Neuron (in vitro differentiated cells): ENCODE measurements around the gene TCIRG1.
"Not testable (repeated sequence)": the region's sequence is repeated elsewhere in the genome, so short reads cannot be mapped to it uniquely, and the experiment has no call there.

Experiments
- H2AFZ ChIP-seq: one replicate; pipeline ENCODE4 v1.6.1; 2013; ENCODE audit warnings: low read depth, mild to moderate bottlenecking, inconsistent platforms, low read length, moderate library complexity
- H3K27me3 ChIP-seq: one replicate; pipeline ENCODE4 v1.6.1; 2013; ENCODE audit warnings: low read length; ENCODE audit not compliant: insufficient read depth
- H3K36me3 ChIP-seq: one replicate; pipeline ENCODE4 v1.6.1; 2013; ENCODE audit warnings: low read length; ENCODE audit not compliant: insufficient read depth
- H3K4me1 ChIP-seq: one replicate; pipeline ENCODE4 v1.6.1; 2013; ENCODE audit warnings: low read length; ENCODE audit not compliant: insufficient read depth
- H3K4me3 ChIP-seq: 2 replicates; pipeline ENCODE4 v1.5.1; 2013; ENCODE audit warnings: mild to moderate bottlenecking, low read length, moderate library complexity
- H3K9me3 ChIP-seq: one replicate; pipeline ENCODE4 v1.6.1; 2013; ENCODE audit warnings: low read length

TCIRG1 gene

DNA sequence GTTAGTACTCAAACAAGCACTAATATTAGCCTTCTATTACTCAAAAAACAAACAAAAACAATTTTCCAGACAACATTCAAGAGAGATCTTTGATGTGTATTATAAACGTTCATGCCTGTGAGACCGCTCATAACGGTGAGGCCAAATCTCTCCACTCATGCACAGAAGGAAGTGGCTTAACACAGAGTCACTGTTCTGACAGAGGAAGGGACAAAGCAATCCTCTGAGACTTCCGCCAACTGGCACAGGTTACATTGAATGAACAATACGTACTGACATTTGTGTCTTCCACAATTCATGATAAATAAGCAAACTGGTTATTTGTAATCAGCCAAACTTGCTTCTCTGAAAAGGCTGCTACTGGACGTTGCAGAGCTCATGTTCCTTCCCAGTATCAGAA, 51.9 kb downstream of the TCIRG1 start:
- H3K27me3 ChIP-seq: no peaks in the 10 kb centered on the region
- H3K4me3 ChIP-seq: no peak overlapping the region
- H3K9me3 ChIP-seq: peaks cover 2% of the 10 kb centered on the region
- peaks cover 3% of the 10 kb centered on the region for H3K36me3 ChIP-seq
- no peak overlapping the region for H2AFZ ChIP-seq
- peaks cover 6% of the 10 kb centered on the region for H3K4me1 ChIP-seq

DNA sequence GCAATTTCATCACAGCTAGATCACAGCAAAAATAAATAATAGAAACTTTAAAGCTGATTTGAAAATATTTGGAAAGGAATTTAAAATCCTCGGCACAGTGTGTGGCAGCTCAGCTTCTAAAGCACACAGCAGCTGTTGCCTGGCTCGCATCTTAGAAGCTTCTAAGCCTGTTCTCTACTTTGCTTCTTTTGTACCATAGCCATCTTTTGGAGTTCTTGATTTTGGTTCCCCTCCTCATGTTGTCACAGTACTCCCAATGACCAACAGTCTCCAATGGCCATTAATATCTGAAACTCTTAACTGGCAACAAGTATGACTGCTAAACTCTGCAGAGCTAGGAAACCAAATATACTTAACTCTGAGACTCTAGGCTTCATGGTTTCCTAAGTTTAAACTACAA, 53.6 kb downstream of the TCIRG1 start:
- Histone ChIP-seq H3K27me3 (no peaks in the 10 kb centered on the region), H2AFZ (no peak overlapping the region), H3K36me3 (peaks cover 3% of the 10 kb centered on the region), H3K9me3 (no peaks in the 10 kb centered on the region), H3K4me3 (no peak overlapping the region), H3K4me1 (peaks cover 6% of the 10 kb centered on the region)

DNA sequence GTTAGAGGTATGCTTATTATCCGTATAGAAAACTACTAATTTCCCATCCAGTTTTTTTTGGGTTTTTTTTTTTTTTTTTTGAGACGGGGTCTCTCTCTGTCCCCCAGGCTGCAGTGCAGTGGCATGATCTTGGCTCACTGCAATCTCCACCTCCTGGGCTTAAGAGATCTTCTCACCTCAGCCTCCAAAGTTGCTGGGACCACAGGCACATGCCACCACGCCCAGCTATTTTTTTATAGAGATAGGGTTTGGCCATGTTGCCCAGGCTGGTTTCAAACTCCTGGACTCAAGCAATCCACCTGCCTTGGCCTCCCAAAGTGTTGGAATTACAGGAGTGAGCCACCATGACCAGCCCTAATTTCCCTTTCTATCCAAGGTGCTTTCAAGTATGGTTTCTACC, 54.1 kb downstream of the TCIRG1 start:
- H2AFZ ChIP-seq, H3K4me3 ChIP-seq, H3K27me3 ChIP-seq, H3K9me3 ChIP-seq, H3K4me1 ChIP-seq, H3K36me3 ChIP-seq: not testable (repeated sequence)

DNA sequence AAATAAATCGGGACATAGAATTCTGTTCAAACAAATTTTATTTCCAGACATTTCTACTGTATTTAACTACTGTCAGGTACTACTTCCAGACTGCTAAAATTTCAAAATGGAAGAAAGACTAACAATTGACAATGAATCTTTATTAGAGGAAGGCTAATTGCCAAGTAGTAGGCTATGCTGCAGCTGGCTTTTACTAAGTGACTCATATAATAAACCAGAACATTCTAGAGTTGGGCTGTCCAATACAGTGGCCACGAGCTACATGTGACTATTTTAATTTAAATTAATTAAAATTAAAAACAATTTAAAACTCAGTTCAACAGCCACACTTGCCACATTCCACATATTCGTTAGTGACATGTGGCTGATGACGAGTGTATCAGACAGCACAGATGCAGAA, 54.7 kb downstream of the TCIRG1 start:
- H2AFZ ChIP-seq: no peak overlapping the region
- no peaks in the 10 kb centered on the region for H3K9me3 ChIP-seq
- peaks cover 3% of the 10 kb centered on the region for H3K36me3 ChIP-seq
- H3K4me1 ChIP-seq: peaks cover 6% of the 10 kb centered on the region
- H3K4me3 ChIP-seq: no peak overlapping the region
- H3K27me3 ChIP-seq: no peaks in the 10 kb centered on the region

DNA sequence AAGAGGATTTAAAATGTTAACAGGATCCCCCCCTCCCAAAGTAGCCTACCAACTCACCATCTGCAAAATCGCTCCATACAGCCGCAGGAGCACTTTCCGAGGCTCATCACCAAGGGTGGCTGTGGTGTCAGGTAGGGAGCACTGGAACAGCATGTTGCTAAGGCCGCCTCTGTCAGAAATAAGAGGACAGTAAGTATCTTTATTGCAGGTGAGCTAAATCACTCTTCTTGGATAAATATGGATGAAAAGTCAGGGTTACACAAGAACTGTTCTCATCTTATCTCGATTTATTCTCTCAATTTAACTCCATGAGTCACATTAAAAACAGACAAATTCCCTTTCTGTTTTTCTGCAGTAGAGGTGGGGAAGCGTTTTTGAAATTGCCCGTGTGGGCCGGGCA, 58.1 kb downstream of the TCIRG1 start:
- Histone ChIP-seq H3K27me3 (no peaks in the 10 kb centered on the region), H3K36me3 (peaks cover 3% of the 10 kb centered on the region), H3K9me3 (no peaks in the 10 kb centered on the region), H3K4me3 (no peak overlapping the region), H3K4me1 (no peaks in the 10 kb centered on the region), H2AFZ (no peak overlapping the region)

DNA sequence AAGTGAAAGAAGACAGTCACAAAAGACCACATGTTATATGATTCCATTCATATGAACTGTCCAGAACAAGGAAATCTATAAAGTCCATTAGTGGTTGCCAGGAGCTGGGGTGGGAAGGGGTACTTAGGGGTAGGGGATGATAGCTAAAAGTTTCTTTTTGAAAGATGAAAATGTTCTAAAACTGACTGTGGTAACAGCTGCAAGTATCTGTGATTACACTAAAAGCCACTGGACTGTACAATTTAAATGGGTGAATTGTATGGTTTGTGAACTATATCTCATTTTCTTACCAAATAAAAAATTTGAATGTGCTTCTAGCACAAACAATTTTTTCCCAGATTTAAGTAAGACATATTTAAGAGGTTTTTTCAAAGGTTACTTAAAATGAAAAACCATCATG, 60.2 kb downstream of the TCIRG1 start:
- Histone ChIP-seq H3K27me3 (no peaks in the 10 kb centered on the region), H3K36me3 (peaks cover 4% of the 10 kb centered on the region), H3K4me1 (no peaks in the 10 kb centered on the region), H2AFZ (no peak overlapping the region), H3K9me3 (peaks cover 2% of the 10 kb centered on the region), H3K4me3 (no peak overlapping the region)

DNA sequence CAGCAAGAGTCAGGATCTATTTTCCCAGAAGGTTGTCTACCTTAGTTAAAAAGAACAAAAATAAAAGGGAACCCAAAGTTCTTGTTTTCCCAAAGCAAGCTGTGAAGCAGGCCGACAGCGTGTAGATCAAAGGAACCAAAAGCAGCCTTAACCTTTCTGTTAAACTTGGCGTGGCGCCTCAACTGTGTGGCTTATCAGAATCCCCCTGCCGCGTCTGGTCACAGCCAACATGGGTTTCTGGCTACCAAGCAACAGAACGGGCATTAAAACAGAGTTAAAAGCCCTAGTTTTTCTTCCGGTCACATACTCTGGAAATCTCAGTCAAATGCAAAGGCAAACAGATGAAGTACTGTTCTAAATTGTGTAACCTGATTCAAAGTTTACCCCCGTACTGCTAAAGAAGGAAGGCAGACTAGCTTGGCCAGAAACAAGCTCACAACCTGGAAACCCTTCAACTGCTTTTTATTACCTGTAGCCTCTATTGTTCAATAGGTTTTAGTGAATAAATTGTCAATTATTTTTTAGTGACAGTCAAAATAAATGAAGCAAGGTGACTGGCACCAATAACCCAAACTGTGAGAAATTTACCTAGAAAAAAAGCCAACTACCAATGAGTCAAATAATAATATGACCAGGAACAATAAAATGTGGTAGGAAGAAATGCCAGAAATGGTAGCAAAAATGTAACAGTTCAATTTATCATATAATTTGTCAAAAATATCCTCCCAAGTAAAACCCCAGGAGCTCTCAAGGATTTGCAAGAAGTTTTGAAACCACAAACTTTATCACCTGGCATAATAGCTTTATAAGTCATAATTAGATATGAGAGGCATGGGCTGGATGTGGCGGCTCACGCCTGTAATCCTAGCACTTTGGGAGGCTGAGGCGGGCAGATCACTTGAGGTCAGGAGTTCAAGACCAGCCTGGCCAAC, 60.9 kb downstream of the TCIRG1 start:
- no peak overlapping the region for H2AFZ ChIP-seq
- H3K4me3 ChIP-seq: no peak overlapping the region
- no peaks in the 10 kb centered on the region for H3K27me3 ChIP-seq
- H3K9me3 ChIP-seq: peaks cover 2% of the 10 kb centered on the region
- peaks cover 2% of the 10 kb centered on the region for H3K36me3 ChIP-seq
- H3K4me1 ChIP-seq: no peaks in the 10 kb centered on the region
